Omental fat pad (tissue), 4 donors: ENCODE results near the gene SYCE3. TPM values are rescaled to one million over a fixed set of nuclear protein-coding genes. Genes with fewer than 3 reads are reported as not detected.

ENCODE experiments used
- ATAC-seq: fragments of 150-250 bp; one replicate; pipeline ENCODE4 v1.9.1; 2016; ENCODE audit warnings: mild to moderate bottlenecking, moderate library complexity; ENCODE audit not compliant: low FRiP score
- DNase-seq: peaks from one replicate; pipeline ENCODE4 v3.0.0-alpha.2; 2019; ENCODE audit warnings: low spot score
- CTCF ChIP-seq, 3 donors: fragments of 450-650 bp; IDR thresholded peaks; one replicate each; pipeline ENCODE4 v1.5.1; 2016 to 2017; ENCODE audit warnings: antibody characterized with exemption in 3 of 3, mild to moderate bottlenecking in 3 of 3, moderate library complexity in 2 of 3
- total RNA-seq, 4 donors: library from RNA; depleted of rRNA; stranded (reverse); fragments of >200 nt; gene quantifications; one replicate each; pipeline ENCODE4 v1.1.0, GENCODE V29; 2016

Gene SYCE3
- total RNA-seq, 4 donors from 2014 or later = not detected

- DNase-seq = no peak
- no peak for TF ChIP-seq CTCF (IDR thresholded peaks at IDR 0.05)
- no peak for ATAC-seq
Observed at GRCh38 chr22:50505776-50506610, 56.7 kb downstream of the SYCE3 start.

- DNase-seq (no peak), ATAC-seq (no peak)
- no peak for TF ChIP-seq CTCF (IDR thresholded peaks at IDR 0.05)
Observed at GRCh38 chr22:50505276-50505775, 57.4 kb downstream of the SYCE3 start.

DNA sequence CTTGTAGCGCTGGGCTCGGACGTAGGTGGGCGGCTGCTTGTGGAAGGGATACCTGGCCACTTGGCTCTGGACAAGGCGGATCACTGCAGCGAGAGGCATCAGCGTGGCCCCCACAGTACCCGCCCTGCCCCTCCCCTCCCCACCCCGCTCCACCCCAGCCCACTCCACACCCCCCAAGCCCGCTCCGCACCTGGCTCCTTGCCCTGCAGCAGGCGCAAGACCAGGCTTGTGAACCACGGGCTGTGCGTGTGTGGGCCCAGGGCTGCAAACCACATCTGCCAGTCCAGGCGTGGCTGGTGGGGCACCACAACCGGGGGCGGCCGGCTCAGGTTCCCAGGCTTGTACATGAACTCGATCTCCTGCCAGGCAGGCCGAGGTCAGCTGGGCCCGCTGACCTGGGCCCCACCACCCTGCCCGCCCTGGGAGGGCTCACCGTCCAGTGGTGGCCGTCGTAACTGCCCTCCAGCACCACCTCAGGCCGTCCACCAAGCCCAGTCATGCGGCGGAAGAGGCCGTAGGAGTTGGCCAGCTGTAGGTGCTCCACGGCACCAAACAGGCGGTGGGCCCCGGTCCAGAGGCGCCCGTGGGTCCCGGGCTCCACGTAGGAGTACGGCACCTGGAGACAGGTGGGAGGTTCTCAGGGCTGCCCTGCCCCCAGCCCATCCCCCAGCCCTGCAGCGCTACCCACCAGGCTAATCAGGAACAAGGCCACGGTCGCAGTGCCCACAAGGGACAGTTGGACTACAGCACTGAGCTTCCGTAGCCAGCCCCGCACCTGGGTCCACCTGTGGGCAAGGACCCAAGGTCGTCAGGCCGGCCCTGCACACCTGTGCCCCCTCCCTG is 58.1 kb downstream of the SYCE3 start:
- TF ChIP-seq CTCF (IDR thresholded peaks at IDR 0.05) = no peak
- ATAC-seq (no peak), DNase-seq (no peak)

- DNase-seq (no peak), ATAC-seq (no peak)
- no peak for TF ChIP-seq CTCF (IDR thresholded peaks at IDR 0.05)
Observed at GRCh38 chr22:50503475-50504145, 59.1 kb downstream of the SYCE3 start.

DNA sequence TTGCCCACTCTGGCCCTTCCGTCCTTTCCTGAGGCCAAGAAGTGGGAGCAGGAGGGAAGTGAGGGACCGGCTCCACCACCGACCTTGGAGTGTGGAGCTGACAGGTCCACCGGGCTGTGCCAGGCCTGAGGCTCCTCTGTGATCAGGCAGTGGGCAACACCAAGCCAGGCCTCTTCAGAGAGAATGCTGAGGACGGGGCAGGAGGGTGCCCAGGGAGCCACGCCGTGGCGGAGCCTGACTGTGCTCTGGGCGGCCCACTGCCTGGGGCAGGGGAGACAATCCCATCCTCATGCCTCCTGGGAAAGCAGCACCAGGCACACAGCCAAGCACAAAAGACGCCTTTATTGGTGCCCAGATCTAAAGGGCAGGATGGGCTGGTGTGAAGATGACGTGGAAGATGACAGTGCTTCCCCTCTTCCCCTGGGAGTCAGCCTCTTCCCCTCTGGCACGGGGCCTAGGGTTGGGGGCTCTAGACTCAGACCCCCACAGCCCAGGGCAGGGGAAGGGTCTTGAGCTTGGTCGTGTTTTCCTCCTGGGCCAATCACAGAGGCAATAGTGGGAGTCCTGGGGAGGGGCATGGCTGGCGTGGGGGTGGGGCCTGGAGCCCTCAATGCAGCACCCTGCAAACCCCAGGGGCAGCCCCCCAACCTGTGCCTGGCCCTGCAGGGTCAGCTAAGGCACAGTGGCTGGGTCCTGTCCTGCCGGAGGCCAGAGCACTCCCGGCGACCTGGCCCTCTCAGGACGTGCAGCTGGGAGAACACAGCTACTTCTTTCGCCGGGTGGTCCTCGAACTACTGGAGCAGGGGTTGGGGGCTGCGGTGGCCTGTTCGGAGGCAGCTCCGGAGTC is 59.9 kb downstream of the SYCE3 start:
- no peak for TF ChIP-seq CTCF (IDR thresholded peaks at IDR 0.05)

DNA sequence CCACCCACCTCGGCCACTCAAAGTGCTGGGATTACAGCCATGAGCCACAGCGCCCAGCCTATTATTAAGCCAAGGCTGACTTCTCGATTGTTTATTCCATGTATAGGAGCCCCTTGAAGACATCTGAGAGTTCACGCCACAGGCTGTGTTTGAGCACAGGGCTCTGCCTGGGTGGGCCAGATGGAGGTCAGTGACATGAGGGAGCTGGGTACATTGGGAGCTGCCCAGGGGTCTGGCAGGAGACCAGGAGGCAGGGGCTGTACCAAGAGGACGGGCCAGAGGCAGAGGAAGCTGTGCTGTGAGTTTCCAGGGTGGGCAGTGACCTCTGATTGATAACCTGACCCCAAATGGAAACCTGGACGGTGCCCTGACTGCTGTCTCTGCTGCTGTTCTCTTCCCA is 60.6 kb downstream of the SYCE3 start:
- ATAC-seq = no peak
- DNase-seq = no peak
- no peak for TF ChIP-seq CTCF (IDR thresholded peaks at IDR 0.05)

More for the DNA sequence above, 59.9 kb downstream of the SYCE3 start:
- ATAC-seq = no peak
- no peak for DNase-seq
